PC-9 (cell line): ENCODE results near the gene MYPN. TPM values are rescaled to one million over a fixed set of nuclear protein-coding genes. Genes with fewer than 3 reads are reported as not detected.

Experiments used
- Bru-seq: library from RNA; stranded (reverse); fragments of 400-500 nt; gene quantifications from one replicate; lab custom pipeline; 2021; lab: Mats Ljungman, UMichigan
- BruChase-seq, 2 experiments: library from RNA; stranded (reverse); fragments of 400-500 nt; gene quantifications; one replicate each; lab custom pipeline; 2021; lab: Mats Ljungman, UMichigan
- BruUV-seq: library from RNA; stranded (reverse); fragments of 400-500 nt; replicated peaks from 2 replicates; lab custom pipeline; 2021; lab: Mats Ljungman, UMichigan
- CTCF ChIA-PET: fragments of 300-600 bp; sonication (Branson Sonifier 250); formaldehyde crosslinking; loops from one replicate; lab custom pipeline; 2022; ENCODE audit warnings: antibody characterized with exemption; lab: Charles Lee
- POLR2A ChIA-PET: fragments of 300-600 bp; sonication (Branson Sonifier 250); formaldehyde crosslinking; loops from one replicate; lab custom pipeline; 2022; ENCODE audit warnings: antibody characterized with exemption; ENCODE audit not compliant: unreplicated experiment; lab: Charles Lee
- DNase-seq, 2 experiments: peaks; one replicate each; pipeline versions ENCODE4 v3.0.0 to v3.0.0-alpha.2; 2015 to 2022; ENCODE audit warnings: mixed read lengths in 1 of 2
- H2AFZ ChIP-seq: fragments of 200-600 bp; sonication (generic); 2 replicates; pipeline ENCODE4 v1.8.1; 2017; ENCODE audit warnings: antibody characterized with exemption
- H3F3A ChIP-seq: fragments of 200-600 bp; sonication (generic); 2 replicates; pipeline ENCODE4 v1.8.1; 2017; ENCODE audit warnings: antibody characterized with exemption, mild to moderate bottlenecking, low read depth; ENCODE audit not compliant: insufficient read depth
- H3K27ac ChIP-seq: fragments of 200-600 bp; sonication (generic); 2 replicates; pipeline ENCODE4 v1.6.1; 2016; ENCODE audit warnings: mixed run types
- H3K27me3 ChIP-seq: fragments of 200-600 bp; sonication (generic); 2 replicates; pipeline ENCODE4 v1.6.1; 2016; ENCODE audit warnings: low read depth, mixed run types; ENCODE audit not compliant: insufficient read depth
- H3K36me3 ChIP-seq: fragments of 200-600 bp; sonication (generic); 2 replicates; pipeline ENCODE4 v1.6.1; 2016; ENCODE audit warnings: low read depth, mixed run types
- H3K4me1 ChIP-seq: fragments of 200-600 bp; sonication (generic); replicated peaks from 2 replicates; pipeline ENCODE4 v1.6.1; 2016; ENCODE audit warnings: mixed run types; ENCODE audit not compliant: insufficient read depth
- H3K4me2 ChIP-seq: fragments of 200-600 bp; sonication (generic); 2 replicates; pipeline ENCODE4 v1.6.1; 2017; ENCODE audit warnings: mixed run types
- H3K4me3 ChIP-seq: fragments of 200-600 bp; sonication (generic); 2 replicates; pipeline ENCODE4 v1.6.1; 2016; ENCODE audit warnings: mixed run types
- H3K79me2 ChIP-seq: fragments of 200-600 bp; sonication (generic); 2 replicates; pipeline ENCODE4 v1.6.1; 2017; ENCODE audit warnings: low read depth, mixed run types
- H3K9me2 ChIP-seq: fragments of 200-600 bp; sonication (generic); 2 replicates; pipeline ENCODE4 v1.8.1; 2017; ENCODE audit warnings: mild to moderate bottlenecking; ENCODE audit not compliant: insufficient read depth
- H3K9me3 ChIP-seq: fragments of 200-600 bp; sonication (generic); 2 replicates; pipeline ENCODE4 v1.8.1; 2016; ENCODE audit warnings: low read depth; ENCODE audit not compliant: insufficient read depth
- H4K20me1 ChIP-seq: fragments of 200-600 bp; sonication (generic); 2 replicates; pipeline ENCODE4 v1.8.1; 2017; ENCODE audit not compliant: insufficient read depth
- CTCF ChIP-seq: fragments of 200-600 bp; sonication (generic); conservative IDR thresholded peaks from 2 replicates; pipeline ENCODE4 v1.6.1; 2017; ENCODE audit warnings: mixed run types, antibody characterized with exemption, mild to moderate bottlenecking, moderate library complexity
- EZH2 ChIP-seq: fragments of 200-600 bp; sonication (generic); IDR thresholded peaks from 2 replicates; pipeline ENCODE4 v1.8.0; 2017; ENCODE audit warnings: antibody characterized with exemption, low read depth
- intact Hi-C: fragments of 100-400 bp; cut with micrococcal nuclease; formaldehyde crosslinking; loops from one replicate; pipeline ENCODE4 v1.10.0; 2022; ENCODE audit not compliant: unreplicated experiment
- long read RNA-seq: library from polyadenylated mRNA; stranded (forward); transcript quantifications from one replicate; pipeline ENCODE4 v2.0.0, GENCODE V29; 2022
- total RNA-seq: library from RNA; stranded (reverse); gene quantifications from 2 replicates; pipeline ENCODE4 v1.2.3, GENCODE V29; 2021

MYPN gene
- total RNA-seq (3.9 and 4.1 TPM in 2 replicates), Bru-seq, nascent RNA (percentile 51 among the genes with signal in this experiment), BruChase-seq, experiment 1, labeled RNA remaining after a 2-hour chase (percentile 64 among the genes with signal in this experiment), BruChase-seq, experiment 2, labeled RNA remaining after a 6-hour chase (percentile 54 among the genes with signal in this experiment)
- long read RNA-seq, partial matches to known transcripts = 1 of 3 reads
- long read RNA-seq, other reads (novel, unspliced or antisense) = 2 of 3 reads

GRCh38 chr10:68109331-68109730, at the start of gene MYPN:
MYPN (plus strand) TSS chr10:68109488; CDS start chr10:68121439, 11,951 bp downstream.
- no peaks in the 10 kb centered on the region for H4K20me1 ChIP-seq
- H3K4me2 ChIP-seq = no peak within 1 kb of the TSS
- no peak for TF ChIP-seq EZH2
- TF ChIP-seq CTCF = no peak
- peaks cover 30% of the 10 kb centered on the region; the same call in 1 of the 2 replicates for H3F3A ChIP-seq
- no peak within 1 kb of the TSS for H3K4me3 ChIP-seq
- H3K27me3 ChIP-seq = no peaks in the 10 kb centered on the region
- H3K36me3 ChIP-seq = peaks cover 24% of the 10 kb centered on the region
- no peak for DNase-seq
- BruUV-seq = no TSS peak
- no peak within 1 kb of the TSS for H2AFZ ChIP-seq
- H3K79me2 ChIP-seq = peaks cover under 1% of the 10 kb centered on the region; the same call in 1 of the 2 replicates
- ChIA-PET POLR2A (no interaction called here), CTCF (interaction anchor here (0.6 kb wide), 1 partner anchor 239 kb away, joined by 3 read pairs; no protein-coding TSS in a partner anchor)
- no peaks in the 10 kb centered on the region for H3K9me3 ChIP-seq
- peaks cover 17% of the 10 kb centered on the region for H3K4me1 ChIP-seq
- H3K27ac ChIP-seq = no peak within 1 kb of the TSS
- no peaks in the 10 kb centered on the region for H3K9me2 ChIP-seq
- intact Hi-C loops = no loop called here

- H4K20me1 ChIP-seq = peaks cover 10% of the 10 kb centered on the region; the same call in 1 of the 2 replicates
- no peaks in the 10 kb centered on the region for H3K9me2 ChIP-seq
- POLR2A ChIA-PET = interaction anchor here (0.6 kb wide), 1 partner anchor 27 kb away, joined by 17 read pairs; no protein-coding TSS in a partner anchor
- no peak for TF ChIP-seq CTCF
- no peak for TF ChIP-seq EZH2
- intact Hi-C loops = loop anchor here (5.0 kb wide), 1 partner anchor 35 kb away; no protein-coding TSS in a partner anchor
- BruUV-seq = no TSS peak
- H3F3A ChIP-seq = peaks cover 33% of the 10 kb centered on the region
- 0 out of 2 replicates have a peak overlapping the region, but pooled peaks have one; percentile 10 for H3K27ac ChIP-seq
- peaks cover 83% of the 10 kb centered on the region for H3K79me2 ChIP-seq
- CTCF ChIA-PET = no interaction called here
- H3K4me1 ChIP-seq = peaks cover 30% of the 10 kb centered on the region
- H3K4me2 ChIP-seq = no peak overlapping the region
- no peak overlapping the region for H2AFZ ChIP-seq
- no peak for DNase-seq
- H3K4me3 ChIP-seq = no peak overlapping the region
- H3K27me3 ChIP-seq = no peaks in the 10 kb centered on the region
- H3K36me3 ChIP-seq = peaks cover 62% of the 10 kb centered on the region
- H3K9me3 ChIP-seq = 0 out of 2 replicates have a peak, but pooled peaks cover 4% of the 10 kb centered on the region
Observed at GRCh38 chr10:68067029-68067428, 42.3 kb upstream of the MYPN start.

- CTCF ChIA-PET = no interaction called here
- H3K27me3 ChIP-seq = no peaks in the 10 kb centered on the region
- no peak overlapping the region for H3K4me2 ChIP-seq
- POLR2A ChIA-PET = interaction anchor here (0.6 kb wide), 1 partner anchor 26 kb away, joined by 17 read pairs; no protein-coding TSS in a partner anchor
- H3K9me2 ChIP-seq = no peaks in the 10 kb centered on the region
- BruUV-seq = no TSS peak
- peaks cover 63% of the 10 kb centered on the region for H3K36me3 ChIP-seq
- no peak for TF ChIP-seq EZH2
- H3K4me1 ChIP-seq = peaks cover 35% of the 10 kb centered on the region
- no peak overlapping the region for H3K4me3 ChIP-seq
- peaks cover 28% of the 10 kb centered on the region for H3F3A ChIP-seq
- H3K9me3 ChIP-seq = 0 out of 2 replicates have a peak, but pooled peaks cover 4% of the 10 kb centered on the region
- no peak overlapping the region for H2AFZ ChIP-seq
- peaks cover 85% of the 10 kb centered on the region for H3K79me2 ChIP-seq
- no peak for DNase-seq
- H4K20me1 ChIP-seq = peaks cover 15% of the 10 kb centered on the region
- peak overlapping the region; percentile 10; the same call in 1 of the 2 replicates for H3K27ac ChIP-seq
- intact Hi-C loops = loop anchor here (5.0 kb wide), 1 partner anchor 35 kb away; no protein-coding TSS in a partner anchor
Observed at GRCh38 chr10:68067508-68067907, 41.8 kb upstream of the MYPN start.
